B cell (primary cell): ENCODE measurements around the gene MATN1. TPM values are rescaled to one million over a fixed set of nuclear protein-coding genes. Genes with fewer than 3 reads are reported as not detected.

Experiments
- ATAC-seq: fragments of 200-7000 bp; cut with Tn5 transposase; one replicate; pipeline ENCODE4 v1.10.0; 2021; ENCODE audit warnings: low read depth, mild to moderate bottlenecking, moderate number of reproducible peaks, moderate library complexity
- CTCF ChIA-PET: fragments of 350-600 bp; sonication (Branson Sonifier 250); formaldehyde crosslinking; loops from one replicate; lab custom pipeline; 2021; ENCODE audit warnings: antibody characterized with exemption, inconsistent platforms; lab: Charles Lee
- POLR2A ChIA-PET: fragments of 350-600 bp; sonication (Branson Sonifier 250); formaldehyde crosslinking; loops from one replicate; lab custom pipeline; 2021; ENCODE audit warnings: antibody characterized with exemption; lab: Charles Lee
- DNase-seq: peaks from one replicate; pipeline ENCODE4 v3.0.0; 2013
- H2AFZ ChIP-seq: 2 replicates; pipeline ENCODE4 v1.6.1; 2012; ENCODE audit warnings: mild to moderate bottlenecking, low read depth, low read length; ENCODE audit not compliant: insufficient read depth, poor library complexity, severe bottlenecking
- H3K27ac ChIP-seq, 2 donors: 1 replicate in 1 of 2; 2 replicates in 1 of 2; pipeline ENCODE4 v1.5.1; 2012 to 2013; ENCODE audit warnings: low read length in 2 of 2, mild to moderate bottlenecking in 2 of 2, moderate library complexity in 1 of 2
- H3K27me3 ChIP-seq, 4 experiments: fragments of 200-600 bp in 1 of 4; sonication (generic) in 1 of 4; replicated peaks in 1 of 4; 1 replicate in 2 of 4; 2 replicates in 2 of 4; pipeline versions ENCODE4 v1.6.1 to v1.7.0; 2013 to 2016; ENCODE audit warnings: low read length in 3 of 4, mild to moderate bottlenecking in 2 of 4, mixed read lengths in 1 of 4, moderate library complexity in 1 of 4; ENCODE audit not compliant: insufficient read depth in 4 of 4, control insufficient read depth in 3 of 4; ENCODE audit errors: control extremely low read depth in 1 of 4
- H3K36me3 ChIP-seq, 2 experiments: replicated peaks in 1 of 2; 1 replicate in 1 of 2; 2 replicates in 1 of 2; pipeline versions ENCODE4 v1.6.1 to v1.7.1; 2013; ENCODE audit warnings: low read length in 1 of 2; ENCODE audit not compliant: insufficient read depth in 2 of 2, control insufficient read depth in 1 of 2; ENCODE audit errors: control extremely low read depth in 1 of 2, extremely low read depth in 1 of 2
- H3K4me1 ChIP-seq, 2 donors: fragments of 200-600 bp in 1 of 2; sonication (generic) in 1 of 2; 1 replicate in 1 of 2; 2 replicates in 1 of 2; pipeline versions ENCODE4 v1.5.1 to v1.6.1; 2013 to 2017; ENCODE audit warnings: low read length in 2 of 2; ENCODE audit not compliant: control insufficient read depth in 2 of 2, insufficient read depth in 2 of 2
- H3K4me2 ChIP-seq: replicated peaks from 2 replicates; pipeline ENCODE3; 2012; ENCODE audit warnings: mild to moderate bottlenecking, low read depth, low read length; ENCODE audit not compliant: poor library complexity, severe bottlenecking
- H3K4me3 ChIP-seq, 5 experiments: fragments of 200-600 bp in 1 of 5; sonication (generic) in 1 of 5; 1 replicate in 3 of 5; 2 replicates in 2 of 5; pipeline versions ENCODE4 v1.5.1 to v1.7.0; 2011 to 2016; ENCODE audit warnings: low read length in 4 of 5, mild to moderate bottlenecking in 4 of 5, low read depth in 2 of 5, control low read depth in 1 of 5, moderate library complexity in 1 of 5; ENCODE audit not compliant: insufficient read depth in 1 of 5; ENCODE audit errors: control extremely low read depth in 1 of 5, extremely low read depth in 1 of 5
- H3K79me2 ChIP-seq: fragments of 200-600 bp; sonication (generic); one replicate; pipeline ENCODE4 v1.6.0; 2016; ENCODE audit warnings: low read length; ENCODE audit not compliant: control insufficient read depth, insufficient read depth
- H3K9ac ChIP-seq: fragments of 200-600 bp; sonication (generic); 2 replicates; pipeline ENCODE4 v1.6.1; 2017; ENCODE audit warnings: mild to moderate bottlenecking, low read length, moderate library complexity
- H3K9me3 ChIP-seq, 3 donors: one replicate each; pipeline versions ENCODE4 v1.6.1 to v1.7.1; 2013; ENCODE audit warnings: low read length in 2 of 3; ENCODE audit not compliant: control insufficient read depth in 2 of 3, insufficient read depth in 1 of 3; ENCODE audit errors: control extremely low read depth in 1 of 3
- H4K20me1 ChIP-seq: 2 replicates; pipeline ENCODE4 v1.6.0; 2012; ENCODE audit warnings: mild to moderate bottlenecking, low read length; ENCODE audit not compliant: insufficient read depth, control insufficient read depth, poor library complexity, severe bottlenecking
- H3K27ac Mint-ChIP-seq: one replicate; pipeline ENCODE4 v1.8.0; 2021; ENCODE audit warnings: mixed read lengths
- H3K27me3 Mint-ChIP-seq: one replicate; pipeline ENCODE4 v1.8.0; 2021; ENCODE audit warnings: mixed read lengths
- H3K4me1 Mint-ChIP-seq: one replicate; pipeline ENCODE4 v1.8.0; 2021; ENCODE audit warnings: mixed read lengths
- H3K4me3 Mint-ChIP-seq: one replicate; pipeline ENCODE4 v1.8.0; 2021; ENCODE audit warnings: mixed read lengths
- H3K9me3 Mint-ChIP-seq: one replicate; pipeline ENCODE4 v1.8.0; 2022; ENCODE audit warnings: mixed read lengths; ENCODE audit not compliant: insufficient read depth
- EZH2 ChIP-seq: IDR thresholded peaks from 2 replicates; pipeline ENCODE4 v1.6.1; 2012; ENCODE audit warnings: borderline replicate concordance, low read depth, mild to moderate bottlenecking, moderate library complexity, low read length; ENCODE audit not compliant: insufficient read depth, poor library complexity, severe bottlenecking
- WGBS: methylation state at CpG from one replicate; pipeline ENCODE4 v1.1.5; 2013; ENCODE audit warnings: missing lambda C conversion rate; ENCODE audit not compliant: insufficient coverage; 5-methylcytosine and 5-hydroxymethylcytosine counted together
- intact Hi-C: fragments of 100-400 bp; cut with micrococcal nuclease; formaldehyde crosslinking; loops from one replicate; pipeline ENCODE4 v1.10.0; 2022
- polyA plus RNA-seq: library from polyadenylated mRNA; depleted of rRNA; stranded (reverse); fragments of >200 nt; gene quantifications from 2 replicates; pipeline ENCODE4 v1.2.3, GENCODE V29; 2012
- total RNA-seq, 2 donors: library from RNA; stranded (reverse); fragments of 120-200 nt in 1 of 2; gene quantifications; 1 replicate in 1 of 2; 2 replicates in 1 of 2; pipeline versions ENCODE4 v1.2.3 to v1.2.4, GENCODE V29; 2013 to 2022
- TF ChIP-seq, protein P1 (sequence below): fragments of 200-600 bp; IDR thresholded peaks from one replicate; pipeline ENCODE4 v1.8.0; 2022; ENCODE audit warnings: antibody characterized with exemption, mild to moderate bottlenecking

MATN1 gene
- total and polyA plus RNA-seq, 2 donors (not counting 1 experiment from before 2014, with no cell fraction given): 2.5 to 3.2 TPM

- DNase-seq: no peak
- Mint-ChIP-seq H3K27ac (no peak overlapping the region), H3K4me3 (no peak overlapping the region), H3K9me3 (no peaks in the 10 kb centered on the region), H3K27me3 (peaks cover 9% of the 10 kb centered on the region), H3K4me1 (no peaks in the 10 kb centered on the region)
- no peak overlapping the region for H3K4me2 ChIP-seq
- H3K79me2 ChIP-seq: no peaks in the 10 kb centered on the region
- TF ChIP-seq EZH2: no peak
- TF ChIP-seq, protein P1, sequence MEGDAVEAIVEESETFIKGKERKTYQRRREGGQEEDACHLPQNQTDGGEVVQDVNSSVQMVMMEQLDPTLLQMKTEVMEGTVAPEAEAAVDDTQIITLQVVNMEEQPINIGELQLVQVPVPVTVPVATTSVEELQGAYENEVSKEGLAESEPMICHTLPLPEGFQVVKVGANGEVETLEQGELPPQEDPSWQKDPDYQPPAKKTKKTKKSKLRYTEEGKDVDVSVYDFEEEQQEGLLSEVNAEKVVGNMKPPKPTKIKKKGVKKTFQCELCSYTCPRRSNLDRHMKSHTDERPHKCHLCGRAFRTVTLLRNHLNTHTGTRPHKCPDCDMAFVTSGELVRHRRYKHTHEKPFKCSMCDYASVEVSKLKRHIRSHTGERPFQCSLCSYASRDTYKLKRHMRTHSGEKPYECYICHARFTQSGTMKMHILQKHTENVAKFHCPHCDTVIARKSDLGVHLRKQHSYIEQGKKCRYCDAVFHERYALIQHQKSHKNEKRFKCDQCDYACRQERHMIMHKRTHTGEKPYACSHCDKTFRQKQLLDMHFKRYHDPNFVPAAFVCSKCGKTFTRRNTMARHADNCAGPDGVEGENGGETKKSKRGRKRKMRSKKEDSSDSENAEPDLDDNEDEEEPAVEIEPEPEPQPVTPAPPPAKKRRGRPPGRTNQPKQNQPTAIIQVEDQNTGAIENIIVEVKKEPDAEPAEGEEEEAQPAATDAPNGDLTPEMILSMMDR: no peak
- intact Hi-C loops: no loop called here
- ChIA-PET CTCF (no interaction called here), POLR2A (no interaction called here)
- no peak overlapping the region for H2AFZ ChIP-seq
- no peaks in the 10 kb centered on the region for H3K9me3 ChIP-seq
- no peak for ATAC-seq
- no peak overlapping the region for H3K4me3 ChIP-seq
- H4K20me1 ChIP-seq: no peaks in the 10 kb centered on the region
- H3K27me3 ChIP-seq: peaks cover 0 to 4% (median 0%) of the 10 kb centered on the region in 4 experiments
- WGBS: 80% methylated on average over 7 of the region's 7 CpGs
- no peaks in the 10 kb centered on the region for H3K36me3 ChIP-seq
- H3K4me1 ChIP-seq: no peaks in the 10 kb centered on the region
- H3K27ac ChIP-seq: no peak overlapping the region
- no peak overlapping the region for H3K9ac ChIP-seq
Observed at GRCh38 chr1:30700528-30701257, 22.7 kb downstream of the MATN1 start.

GRCh38 chr1:30699762-30700161 is 23.6 kb downstream of the MATN1 start:
- H3K9me3 ChIP-seq: no peaks in the 10 kb centered on the region
- peaks cover 0 to 6% (median 1%) of the 10 kb centered on the region in 4 experiments for H3K27me3 ChIP-seq
- no peak overlapping the region for H2AFZ ChIP-seq
- no peak overlapping the region for H3K4me3 Mint-ChIP-seq
- no peak overlapping the region for H3K4me3 ChIP-seq
- H3K36me3 ChIP-seq: no peaks in the 10 kb centered on the region
- no peaks in the 10 kb centered on the region for H3K4me1 Mint-ChIP-seq
- H3K27ac ChIP-seq: no peak overlapping the region
- no peak overlapping the region for H3K9ac ChIP-seq
- H3K4me2 ChIP-seq: no peak overlapping the region
- peaks cover 13% of the 10 kb centered on the region for H3K27me3 Mint-ChIP-seq
- no peaks in the 10 kb centered on the region for H3K79me2 ChIP-seq
- H3K4me1 ChIP-seq: no peaks in the 10 kb centered on the region
- no peaks in the 10 kb centered on the region for H4K20me1 ChIP-seq
- DNase-seq (no peak), ATAC-seq (no peak)
- WGBS: 78% methylated on average over 1 of the region's 1 CpG
- POLR2A ChIA-PET: no interaction called here
- TF ChIP-seq, protein P1: no peak
- no peak for TF ChIP-seq EZH2
- CTCF ChIA-PET: no interaction called here
- H3K27ac Mint-ChIP-seq: no peak overlapping the region
- H3K9me3 Mint-ChIP-seq: no peaks in the 10 kb centered on the region
- intact Hi-C loops: no loop called here
